Stimulated activated naive CD8-positive, alpha-beta T cell treated with anti-CD3 and anti-CD28 coated beads, Interleukin-15, Interleukin-2, amounts not matched to agents 100 U/mL and 50 U/mL, for 24 hours (primary cell): Measurements from ENCODE around the gene MICA.
"Not testable (repeated sequence)": the region's sequence is repeated elsewhere in the genome, so short reads cannot be mapped to it uniquely, and the experiment has no call there.

Experiments
- ATAC-seq: fragments of 150-1000 bp; cut with Tn5 transposase; one replicate; pipeline ENCODE4 v1.10.0; 2021
- DNase-seq: peaks from one replicate; pipeline ENCODE4 v3.0.0; 2021

The MICA gene

GRCh38 chr6:31383149-31383548, 20.2 kb upstream of the MICA start:
- ATAC-seq (no peak), DNase-seq (no peak)

- no peak for ATAC-seq
- DNase-seq: no peak
Observed at GRCh38 chr6:31385041-31385440, 18.4 kb upstream of the MICA start.

- ATAC-seq: no peak
Observed at GRCh38 chr6:31386099-31386498, 17.3 kb upstream of the MICA start.

GRCh38 chr6:31386977-31387376, 16.4 kb upstream of the MICA start:
- ATAC-seq (no peak), DNase-seq (no peak)

More at GRCh38 chr6:31386099-31386498, 17.3 kb upstream of the MICA start:
- no peak for DNase-seq

- not testable (repeated sequence) for ATAC-seq, DNase-seq
Observed at GRCh38 chr6:31388916-31389801, 14.2 kb upstream of the MICA start.

- ATAC-seq, DNase-seq: not testable (repeated sequence)
Observed at GRCh38 chr6:31389802-31390132, 13.6 kb upstream of the MICA start.

- no peak for DNase-seq
- no peak for ATAC-seq
Observed at GRCh38 chr6:31393932-31394331, 9.5 kb upstream of the MICA start.

GRCh38 chr6:31394381-31394780, 9.0 kb upstream of the MICA start:
- DNase-seq (no peak), ATAC-seq (no peak)

GRCh38 chr6:31395832-31396231, 7.6 kb upstream of the MICA start:
- no peak for ATAC-seq
- no peak for DNase-seq

- DNase-seq (peak; percentile 92), ATAC-seq (peak; percentile 67)
Observed at GRCh38 chr6:31396422-31397152, 6.8 kb upstream of the MICA start.

- not testable (repeated sequence) for ATAC-seq, DNase-seq
Observed at GRCh38 chr6:31397153-31397499, 6.3 kb upstream of the MICA start.

- no peak for ATAC-seq
- DNase-seq: no peak
Observed at GRCh38 chr6:31397901-31398525, 5.4 kb upstream of the MICA start.

GRCh38 chr6:31399589-31400466, 3.6 kb upstream of the MICA start:
- peak; percentile 77 for DNase-seq
- peak; percentile 50 for ATAC-seq

- DNase-seq (peak; percentile 79), ATAC-seq (peak; percentile 24)
Observed at GRCh38 chr6:31400467-31401289, 2.7 kb upstream of the MICA start.

GRCh38 chr6:31401403-31401802, 2.0 kb upstream of the MICA start:
- no peak for DNase-seq
- ATAC-seq: no peak

- DNase-seq (peak; percentile 43), ATAC-seq (peak; percentile 37)
Observed at GRCh38 chr6:31402324-31403282, 792 bp upstream of the MICA start.

- ATAC-seq, DNase-seq: not testable (repeated sequence)
Observed at GRCh38 chr6:31404061-31404364, 618 bp downstream of the MICA start.

- no peak for DNase-seq
Observed at GRCh38 chr6:31405996-31406395, 2.6 kb downstream of the MICA start.

GRCh38 chr6:31407699-31408098, 4.3 kb downstream of the MICA start:
- DNase-seq (no peak), ATAC-seq (no peak)

More at GRCh38 chr6:31405996-31406395, 2.6 kb downstream of the MICA start:
- ATAC-seq: no peak

- DNase-seq (no peak), ATAC-seq (no peak)
Observed at GRCh38 chr6:31412506-31412905, 9.1 kb downstream of the MICA start.
